Neutrophil (primary cell): Measurements from ENCODE around the gene BAIAP2L1.

Experiments
- H3K27ac ChIP-seq: fragments of 200-600 bp; sonication (generic); 2 replicates; pipeline ENCODE4 v1.5.1; 2016; ENCODE audit warnings: mild to moderate bottlenecking, moderate library complexity
- H3K27me3 ChIP-seq: fragments of 200-600 bp; sonication (generic); 2 replicates; pipeline ENCODE4 v1.6.0; 2016; ENCODE audit warnings: mild to moderate bottlenecking
- H3K36me3 ChIP-seq: fragments of 200-600 bp; sonication (generic); 2 replicates; pipeline ENCODE4 v1.5.1; 2017
- H3K4me1 ChIP-seq, 2 experiments: fragments of 200-600 bp in 1 of 2; sonication (generic) in 1 of 2; 1 replicate in 1 of 2; 2 replicates in 1 of 2; pipeline versions ENCODE4 v1.5.1 to v1.6.1; 2013 to 2016; ENCODE audit warnings: low read depth in 1 of 2, low read length in 1 of 2, mild to moderate bottlenecking in 1 of 2, moderate library complexity in 1 of 2; ENCODE audit not compliant: control insufficient read depth in 1 of 2, insufficient read depth in 1 of 2
- H3K4me3 ChIP-seq, 2 experiments: fragments of 200-600 bp in 1 of 2; sonication (generic) in 1 of 2; 1 replicate in 1 of 2; 2 replicates in 1 of 2; pipeline ENCODE4 v1.5.1; 2013 to 2016; ENCODE audit warnings: low read depth in 1 of 2, low read length in 1 of 2, mild to moderate bottlenecking in 1 of 2, moderate library complexity in 1 of 2
- H3K9me3 ChIP-seq: fragments of 200-600 bp; sonication (generic); 2 replicates; pipeline ENCODE4 v1.5.1; 2016
- CTCF ChIP-seq: fragments of 200-600 bp; sonication (generic); IDR thresholded peaks from 2 replicates; pipeline ENCODE4 v1.5.1; 2016; ENCODE audit warnings: antibody characterized with exemption

BAIAP2L1 gene

DNA sequence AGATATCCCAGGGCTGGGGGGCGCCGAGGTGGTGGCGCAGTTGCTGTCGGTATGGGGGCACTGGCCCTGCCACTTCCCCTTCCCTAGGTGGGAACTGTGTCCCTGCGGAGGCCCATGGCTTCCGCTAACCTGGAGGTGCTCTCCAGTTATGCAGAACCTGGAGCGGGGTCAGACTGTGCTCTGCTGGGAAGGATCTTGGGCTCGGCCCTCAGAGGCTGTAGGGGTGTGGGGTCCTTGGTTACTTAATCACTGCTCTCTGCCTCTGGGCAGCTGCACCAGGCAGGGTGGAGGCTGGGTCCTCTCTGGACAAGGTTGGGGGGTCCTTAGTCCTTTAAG lies 117.0 kb downstream of the BAIAP2L1 start:
- TF ChIP-seq CTCF = no peak
- Histone ChIP-seq H3K9me3 (no peaks in the 10 kb centered on the region), H3K4me3 (peak overlapping the region; percentile 76 to 95), H3K27me3 (no peaks in the 10 kb centered on the region), H3K27ac (peak overlapping the region; percentile 98), H3K4me1 (peaks cover 64 to 85% of the 10 kb centered on the region in 2 experiments), H3K36me3 (peaks cover 23% of the 10 kb centered on the region)

- peak overlapping the region; percentile 76 to 95 for H3K4me3 ChIP-seq
- H3K4me1 ChIP-seq = peaks cover 64 to 84% of the 10 kb centered on the region in 2 experiments
- H3K27me3 ChIP-seq = no peaks in the 10 kb centered on the region
- no peak for TF ChIP-seq CTCF
- H3K36me3 ChIP-seq = peaks cover 18% of the 10 kb centered on the region
- peak overlapping the region; percentile 98 for H3K27ac ChIP-seq
- H3K9me3 ChIP-seq = no peaks in the 10 kb centered on the region
These were observed 117.6 kb downstream of the BAIAP2L1 start for GRCh38 chr7:98283127-98283886.

DNA sequence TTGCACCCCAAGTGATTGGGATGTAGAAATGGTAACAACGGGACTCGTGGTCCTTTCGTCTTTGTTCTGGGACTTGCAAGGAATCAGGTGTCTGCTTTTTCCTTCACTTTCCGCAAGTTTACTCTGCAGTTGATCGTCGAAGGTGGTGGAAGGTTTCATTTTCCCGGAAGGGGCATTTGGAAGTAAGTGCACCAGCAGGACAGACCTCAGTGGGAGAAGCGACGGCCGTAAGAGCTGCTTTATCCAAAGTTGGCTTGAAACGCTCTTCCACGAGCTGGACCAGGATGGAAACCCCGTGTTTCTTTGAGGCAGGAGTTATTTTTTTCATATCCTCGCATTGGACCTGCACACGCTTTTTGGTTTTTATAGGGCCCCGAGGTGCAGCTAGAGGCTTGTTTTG lies 118.2 kb downstream of the BAIAP2L1 start:
- H3K4me1 ChIP-seq = peaks cover 62 to 78% of the 10 kb centered on the region in 2 experiments
- peak overlapping the region; percentile 76 to 95 for H3K4me3 ChIP-seq
- peaks cover 12% of the 10 kb centered on the region for H3K36me3 ChIP-seq
- no peak for TF ChIP-seq CTCF
- H3K27me3 ChIP-seq = no peaks in the 10 kb centered on the region
- no peaks in the 10 kb centered on the region for H3K9me3 ChIP-seq
- peak overlapping the region; percentile 98 for H3K27ac ChIP-seq

GRCh38 chr7:98281757-98282606 lies 118.9 kb downstream of the BAIAP2L1 start:
- peaks cover 62 to 78% of the 10 kb centered on the region in 2 experiments for H3K4me1 ChIP-seq
- H3K27me3 ChIP-seq = no peaks in the 10 kb centered on the region
- H3K36me3 ChIP-seq = peaks cover 5% of the 10 kb centered on the region
- H3K4me3 ChIP-seq = peak overlapping the region; percentile 76 to 95
- no peak for TF ChIP-seq CTCF
- H3K9me3 ChIP-seq = no peaks in the 10 kb centered on the region
- H3K27ac ChIP-seq = peak overlapping the region; percentile 98

DNA sequence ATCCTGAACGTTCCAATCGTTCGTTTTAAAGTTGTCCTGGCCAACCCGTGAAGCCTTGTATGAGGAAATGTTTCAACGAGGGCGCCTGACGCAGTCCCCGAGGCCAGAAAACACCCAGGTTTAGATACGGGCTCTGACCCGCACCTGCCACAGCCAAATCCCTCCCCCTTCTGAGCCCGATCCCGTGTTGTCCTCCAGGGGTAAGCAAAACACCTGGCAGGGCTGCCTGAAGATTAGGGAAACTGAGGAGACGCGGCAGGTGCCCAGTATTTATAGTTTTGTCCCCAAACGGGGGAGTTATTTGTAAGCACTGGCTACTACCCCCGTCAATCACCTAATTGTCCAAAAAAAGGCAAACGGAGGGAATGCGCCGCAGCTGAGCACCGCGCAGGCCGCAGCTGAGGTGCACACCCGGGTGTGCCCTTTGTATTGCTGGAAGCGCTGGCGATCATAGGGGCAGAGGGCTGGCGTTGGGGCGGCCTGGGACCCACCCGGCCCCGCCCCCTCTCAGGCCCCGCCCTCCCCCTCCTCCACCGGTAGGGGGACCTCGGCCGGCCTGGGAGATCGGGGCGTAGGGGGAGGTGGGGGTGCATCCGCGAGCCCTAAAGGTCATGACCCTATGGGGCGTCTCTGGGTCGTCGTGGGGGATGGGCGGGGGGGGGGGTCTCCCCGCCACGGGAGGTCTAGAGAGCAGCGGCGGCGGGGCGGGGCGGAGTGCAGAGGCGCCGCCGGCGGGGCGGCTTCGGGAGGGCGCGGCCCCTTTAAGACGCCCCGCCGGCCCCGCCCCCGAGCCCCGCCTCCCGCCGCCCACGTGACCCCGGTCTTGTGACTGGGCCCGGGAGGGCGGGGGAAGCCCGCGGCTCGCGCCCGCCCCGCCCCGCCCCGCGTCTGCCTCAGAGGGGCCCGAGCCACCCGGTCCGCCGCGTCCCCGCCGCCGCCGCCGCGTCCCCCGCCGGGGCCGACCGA lies 119.8 kb downstream of the BAIAP2L1 start, which contains the start of gene BRI3:
Gene BRI3 (plus strand): TSS at position 896 of the 966 bp plus-strand sequence. CDS start 110 bp downstream, outside the sequence.
- H3K4me1 ChIP-seq = peaks cover 62 to 78% of the 10 kb centered on the region in 2 experiments
- H3K36me3 ChIP-seq = no peaks in the 10 kb centered on the region
- peak within 1 kb of the TSS; percentile 98 for H3K27ac ChIP-seq
- no peaks in the 10 kb centered on the region for H3K9me3 ChIP-seq
- TF ChIP-seq CTCF = peak; percentile 78
- no peaks in the 10 kb centered on the region for H3K27me3 ChIP-seq
- peak within 1 kb of the TSS; percentile 76 to 95 for H3K4me3 ChIP-seq
